Measurements from ENCODE around the gene MTREX.

MTREX gene

GRCh38 chr5:55307383-55308253, at the start of gene MTREX, which contains the start of gene DHX29:
Gene MTREX (plus strand): TSS chr5:55307989. CDS start chr5:55308014, 25 bp downstream.
Gene DHX29 (minus strand): TSS chr5:55307694. CDS start chr5:55307573, 121 bp downstream.
- no peaks in the 10 kb centered on the region; the same call in 1 of the 2 replicates for H3K27me3 ChIP-seq (ENCODE audit: control insufficient read depth, insufficient read depth, low read length)
- WGBS (ENCODE audit: insufficient coverage, insufficient read length), result no CpG with 5 or more reads among the region's 62 CpGs
- H3K4me1 ChIP-seq (ENCODE audit: control insufficient read depth, insufficient read depth, low read length), result no peaks in the 10 kb centered on the region
- no peaks in the 10 kb centered on the region for H3K9me3 ChIP-seq (ENCODE audit: control insufficient read depth, insufficient read depth, low read length)
- H3K4me3 ChIP-seq (ENCODE audit: low read length), result peak within 1 kb of the TSS; percentile 98
- no peak within 1 kb of the TSS for H3K27ac ChIP-seq (ENCODE audit: low read length)
- peak; percentile 73 for DNase-seq (ENCODE audit: low read depth, low spot score)
- H3K36me3 ChIP-seq (ENCODE audit: control insufficient read depth, insufficient read depth, low read length), result no peaks in the 10 kb centered on the region; the same call in 1 of the 2 replicates

GRCh38 chr5:55258339-55258738, 49.5 kb upstream of the MTREX start:
- Histone ChIP-seq H3K27me3 (ENCODE audit: control insufficient read depth, insufficient read depth, low read length) (no peaks in the 10 kb centered on the region), H3K9me3 (ENCODE audit: control insufficient read depth, insufficient read depth, low read length) (no peaks in the 10 kb centered on the region), H3K27ac (ENCODE audit: low read length) (no peak overlapping the region), H3K36me3 (ENCODE audit: control insufficient read depth, insufficient read depth, low read length) (peaks cover 3% of the 10 kb centered on the region; the same call in 1 of the 2 replicates), H3K4me1 (ENCODE audit: control insufficient read depth, insufficient read depth, low read length) (no peaks in the 10 kb centered on the region), H3K4me3 (ENCODE audit: low read length) (no peak overlapping the region)
- no peak for DNase-seq (ENCODE audit: low read depth, low spot score)
- no CpG with 5 or more reads among the region's 3 CpGs for WGBS (ENCODE audit: insufficient coverage, insufficient read length)

GRCh38 chr5:55276771-55277170, 31.0 kb upstream of the MTREX start:
- H3K36me3 ChIP-seq (ENCODE audit: control insufficient read depth, insufficient read depth, low read length), result peaks cover 4% of the 10 kb centered on the region; the same call in 1 of the 2 replicates
- H3K9me3 ChIP-seq (ENCODE audit: control insufficient read depth, insufficient read depth, low read length), result no peaks in the 10 kb centered on the region

GRCh38 chr5:55278778-55279177, 29.0 kb upstream of the MTREX start:
- H3K36me3 ChIP-seq (ENCODE audit: control insufficient read depth, insufficient read depth, low read length), result peaks cover 8% of the 10 kb centered on the region; the same call in 1 of the 2 replicates
- DNase-seq (ENCODE audit: low read depth, low spot score), result no peak
- H3K9me3 ChIP-seq (ENCODE audit: control insufficient read depth, insufficient read depth, low read length), result no peaks in the 10 kb centered on the region
- H3K27ac ChIP-seq (ENCODE audit: low read length), result no peak overlapping the region
- no CpG with 5 or more reads among the region's 4 CpGs for WGBS (ENCODE audit: insufficient coverage, insufficient read length)
- H3K4me1 ChIP-seq (ENCODE audit: control insufficient read depth, insufficient read depth, low read length), result no peaks in the 10 kb centered on the region
- no peaks in the 10 kb centered on the region for H3K27me3 ChIP-seq (ENCODE audit: control insufficient read depth, insufficient read depth, low read length)
- no peak overlapping the region for H3K4me3 ChIP-seq (ENCODE audit: low read length)

More at GRCh38 chr5:55276771-55277170, 31.0 kb upstream of the MTREX start:
- no peak for DNase-seq (ENCODE audit: low read depth, low spot score)
- no peak overlapping the region for H3K27ac ChIP-seq (ENCODE audit: low read length)
- WGBS (ENCODE audit: insufficient coverage, insufficient read length), result no CpG with 5 or more reads among the region's 1 CpG
- no peaks in the 10 kb centered on the region for H3K4me1 ChIP-seq (ENCODE audit: control insufficient read depth, insufficient read depth, low read length)
- H3K4me3 ChIP-seq (ENCODE audit: low read length), result no peak overlapping the region
- H3K27me3 ChIP-seq (ENCODE audit: control insufficient read depth, insufficient read depth, low read length), result no peaks in the 10 kb centered on the region

- DNase-seq (ENCODE audit: low read depth, low spot score), result no peak
- WGBS (ENCODE audit: insufficient coverage, insufficient read length), result no CpG with 5 or more reads among the region's 1 CpG
Observed at GRCh38 chr5:55286411-55286933, 21.3 kb upstream of the MTREX start.

GRCh38 chr5:55289808-55290207, 18.0 kb upstream of the MTREX start:
- Histone ChIP-seq H3K27ac (ENCODE audit: low read length) (no peak overlapping the region), H3K9me3 (ENCODE audit: control insufficient read depth, insufficient read depth, low read length) (no peaks in the 10 kb centered on the region), H3K27me3 (ENCODE audit: control insufficient read depth, insufficient read depth, low read length) (no peaks in the 10 kb centered on the region), H3K4me3 (ENCODE audit: low read length) (no peak overlapping the region), H3K36me3 (ENCODE audit: control insufficient read depth, insufficient read depth, low read length) (peaks cover 3% of the 10 kb centered on the region; the same call in 1 of the 2 replicates), H3K4me1 (ENCODE audit: control insufficient read depth, insufficient read depth, low read length) (no peaks in the 10 kb centered on the region)
- DNase-seq (ENCODE audit: low read depth, low spot score), result no peak

More at GRCh38 chr5:55286411-55286933, 21.3 kb upstream of the MTREX start:
- Histone ChIP-seq H3K36me3 (ENCODE audit: control insufficient read depth, insufficient read depth, low read length) (peaks cover 6% of the 10 kb centered on the region; the same call in 1 of the 2 replicates), H3K27ac (ENCODE audit: low read length) (no peak overlapping the region), H3K4me1 (ENCODE audit: control insufficient read depth, insufficient read depth, low read length) (no peaks in the 10 kb centered on the region), H3K4me3 (ENCODE audit: low read length) (no peak overlapping the region), H3K9me3 (ENCODE audit: control insufficient read depth, insufficient read depth, low read length) (no peaks in the 10 kb centered on the region), H3K27me3 (ENCODE audit: control insufficient read depth, insufficient read depth, low read length) (no peaks in the 10 kb centered on the region)

- DNase-seq (ENCODE audit: low read depth, low spot score), result no peak
- Histone ChIP-seq H3K36me3 (ENCODE audit: control insufficient read depth, insufficient read depth, low read length) (peaks cover 5% of the 10 kb centered on the region; the same call in 1 of the 2 replicates), H3K9me3 (ENCODE audit: control insufficient read depth, insufficient read depth, low read length) (no peaks in the 10 kb centered on the region), H3K27me3 (ENCODE audit: control insufficient read depth, insufficient read depth, low read length) (no peaks in the 10 kb centered on the region), H3K4me3 (ENCODE audit: low read length) (no peak overlapping the region), H3K27ac (ENCODE audit: low read length) (no peak overlapping the region), H3K4me1 (ENCODE audit: control insufficient read depth, insufficient read depth, low read length) (no peaks in the 10 kb centered on the region)
- WGBS (ENCODE audit: insufficient coverage, insufficient read length), result no CpG with 5 or more reads among the region's 2 CpGs
Observed at GRCh38 chr5:55290991-55291390, 16.8 kb upstream of the MTREX start.

GRCh38 chr5:55294935-55295334, 12.9 kb upstream of the MTREX start:
- no peaks in the 10 kb centered on the region for H3K4me1 ChIP-seq (ENCODE audit: control insufficient read depth, insufficient read depth, low read length)
- no peaks in the 10 kb centered on the region for H3K27me3 ChIP-seq (ENCODE audit: control insufficient read depth, insufficient read depth, low read length)
- H3K9me3 ChIP-seq (ENCODE audit: control insufficient read depth, insufficient read depth, low read length), result no peaks in the 10 kb centered on the region
- no peak overlapping the region for H3K4me3 ChIP-seq (ENCODE audit: low read length)
- DNase-seq (ENCODE audit: low read depth, low spot score), result no peak
- peaks cover 3% of the 10 kb centered on the region; the same call in 1 of the 2 replicates for H3K36me3 ChIP-seq (ENCODE audit: control insufficient read depth, insufficient read depth, low read length)
- H3K27ac ChIP-seq (ENCODE audit: low read length), result no peak overlapping the region
- no CpG with 5 or more reads among the region's 1 CpG for WGBS (ENCODE audit: insufficient coverage, insufficient read length)

GRCh38 chr5:55300890-55301289, 6.9 kb upstream of the MTREX start:
- no peak overlapping the region for H3K27ac ChIP-seq (ENCODE audit: low read length)
- no peak overlapping the region for H3K4me3 ChIP-seq (ENCODE audit: low read length)
- no CpG with 5 or more reads among the region's 2 CpGs for WGBS (ENCODE audit: insufficient coverage, insufficient read length)
- no peaks in the 10 kb centered on the region for H3K9me3 ChIP-seq (ENCODE audit: control insufficient read depth, insufficient read depth, low read length)
- no peaks in the 10 kb centered on the region for H3K36me3 ChIP-seq (ENCODE audit: control insufficient read depth, insufficient read depth, low read length)
- H3K27me3 ChIP-seq (ENCODE audit: control insufficient read depth, insufficient read depth, low read length), result no peaks in the 10 kb centered on the region
- DNase-seq (ENCODE audit: low read depth, low spot score), result no peak
- H3K4me1 ChIP-seq (ENCODE audit: control insufficient read depth, insufficient read depth, low read length), result no peaks in the 10 kb centered on the region

- Histone ChIP-seq H3K4me1 (ENCODE audit: control insufficient read depth, insufficient read depth, low read length) (no peaks in the 10 kb centered on the region), H3K27ac (ENCODE audit: low read length) (no peak overlapping the region), H3K9me3 (ENCODE audit: control insufficient read depth, insufficient read depth, low read length) (no peaks in the 10 kb centered on the region), H3K36me3 (ENCODE audit: control insufficient read depth, insufficient read depth, low read length) (no peaks in the 10 kb centered on the region), H3K4me3 (ENCODE audit: low read length) (no peak overlapping the region), H3K27me3 (ENCODE audit: control insufficient read depth, insufficient read depth, low read length) (no peaks in the 10 kb centered on the region)
- DNase-seq (ENCODE audit: low read depth, low spot score), result no peak
- WGBS (ENCODE audit: insufficient coverage, insufficient read length), result no CpG with 5 or more reads among the region's 4 CpGs
Observed at GRCh38 chr5:55303238-55303690, 4.5 kb upstream of the MTREX start.

Data from iPS DF 6.9 (cell line).